ENCODE measurements around the gene KLF16.

The KLF16 gene

DNA sequence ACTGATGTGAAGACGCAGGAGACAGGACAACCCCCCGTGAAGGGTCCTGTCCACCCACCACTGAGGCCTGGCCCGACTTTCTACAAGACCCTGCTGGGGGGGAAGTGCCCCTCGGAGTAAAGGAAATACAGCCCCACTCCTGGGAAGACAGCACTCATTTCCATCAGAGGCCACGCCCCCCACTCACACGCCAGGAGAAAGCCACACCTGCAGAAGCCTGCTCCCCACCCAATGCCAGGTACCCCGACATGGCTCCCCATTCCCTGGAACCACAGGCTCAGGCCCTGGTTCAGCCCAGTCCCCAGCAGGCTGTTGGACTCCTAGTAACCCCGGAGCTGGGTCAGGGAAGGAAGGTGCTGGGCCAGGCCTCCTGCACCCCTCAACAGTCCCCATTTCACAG lies 40.4 kb downstream of the KLF16 start:
- Histone ChIP-seq H3K4me1 (ENCODE audit: control insufficient read depth in 1 of 2, insufficient read depth in 2 of 2, low read length in 2 of 2) (peaks cover 5 to 6% of the 10 kb centered on the region in 2 donors), H3K27ac (ENCODE audit: low read depth, low read length) (no peak overlapping the region), H3K9me3 (ENCODE audit: control insufficient read depth in 1 of 2, low read length in 2 of 2) (no peaks in the 10 kb centered on the region), H3K27me3 (ENCODE audit: control insufficient read depth in 1 of 2, insufficient read depth in 2 of 2, low read length in 2 of 2) (no peaks in the 10 kb centered on the region), H3K4me3 (ENCODE audit: low read depth in 1 of 2, low read length in 2 of 2) (no peak overlapping the region), H3K36me3 (ENCODE audit: control insufficient read depth in 1 of 2, insufficient read depth in 2 of 2, low read length in 2 of 2) (peaks cover 21 to 58% of the 10 kb centered on the region in 2 donors), H3K9ac (ENCODE audit: low read depth in 1 of 2, low read length in 2 of 2) (no peak overlapping the region)

DNA sequence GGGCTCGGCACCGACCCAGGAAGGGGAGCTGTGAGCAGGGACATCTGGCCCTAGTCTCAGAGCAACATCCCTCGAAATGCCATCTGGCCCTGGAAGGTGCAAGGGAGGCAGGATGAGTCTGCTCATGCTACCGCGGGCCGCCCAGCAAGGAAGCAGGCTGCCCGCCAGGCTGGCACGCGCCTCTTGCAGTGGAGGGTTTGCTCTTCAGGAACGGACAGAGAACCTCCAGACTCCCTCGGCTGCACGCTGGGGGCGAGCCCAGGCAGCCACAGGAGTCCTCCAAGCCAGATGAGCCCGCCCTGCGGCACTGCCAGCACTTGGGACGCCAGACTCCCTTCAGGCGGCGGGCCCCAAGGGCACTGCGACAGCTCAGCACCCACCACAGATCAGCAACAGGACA lies 41.2 kb downstream of the KLF16 start:
- peaks cover 27 to 66% of the 10 kb centered on the region in 2 donors for H3K36me3 ChIP-seq (ENCODE audit: control insufficient read depth in 1 of 2, insufficient read depth in 2 of 2, low read length in 2 of 2)
- no peaks in the 10 kb centered on the region for H3K27me3 ChIP-seq (ENCODE audit: control insufficient read depth in 1 of 2, insufficient read depth in 2 of 2, low read length in 2 of 2)
- peaks cover 5 to 6% of the 10 kb centered on the region in 2 donors for H3K4me1 ChIP-seq (ENCODE audit: control insufficient read depth in 1 of 2, insufficient read depth in 2 of 2, low read length in 2 of 2)
- H3K9ac ChIP-seq (ENCODE audit: low read depth in 1 of 2, low read length in 2 of 2), result no peak overlapping the region
- no peaks in the 10 kb centered on the region for H3K9me3 ChIP-seq (ENCODE audit: control insufficient read depth in 1 of 2, low read length in 2 of 2)
- no peak overlapping the region for H3K27ac ChIP-seq (ENCODE audit: low read depth, low read length)
- no peak overlapping the region for H3K4me3 ChIP-seq (ENCODE audit: low read depth in 1 of 2, low read length in 2 of 2)

DNA sequence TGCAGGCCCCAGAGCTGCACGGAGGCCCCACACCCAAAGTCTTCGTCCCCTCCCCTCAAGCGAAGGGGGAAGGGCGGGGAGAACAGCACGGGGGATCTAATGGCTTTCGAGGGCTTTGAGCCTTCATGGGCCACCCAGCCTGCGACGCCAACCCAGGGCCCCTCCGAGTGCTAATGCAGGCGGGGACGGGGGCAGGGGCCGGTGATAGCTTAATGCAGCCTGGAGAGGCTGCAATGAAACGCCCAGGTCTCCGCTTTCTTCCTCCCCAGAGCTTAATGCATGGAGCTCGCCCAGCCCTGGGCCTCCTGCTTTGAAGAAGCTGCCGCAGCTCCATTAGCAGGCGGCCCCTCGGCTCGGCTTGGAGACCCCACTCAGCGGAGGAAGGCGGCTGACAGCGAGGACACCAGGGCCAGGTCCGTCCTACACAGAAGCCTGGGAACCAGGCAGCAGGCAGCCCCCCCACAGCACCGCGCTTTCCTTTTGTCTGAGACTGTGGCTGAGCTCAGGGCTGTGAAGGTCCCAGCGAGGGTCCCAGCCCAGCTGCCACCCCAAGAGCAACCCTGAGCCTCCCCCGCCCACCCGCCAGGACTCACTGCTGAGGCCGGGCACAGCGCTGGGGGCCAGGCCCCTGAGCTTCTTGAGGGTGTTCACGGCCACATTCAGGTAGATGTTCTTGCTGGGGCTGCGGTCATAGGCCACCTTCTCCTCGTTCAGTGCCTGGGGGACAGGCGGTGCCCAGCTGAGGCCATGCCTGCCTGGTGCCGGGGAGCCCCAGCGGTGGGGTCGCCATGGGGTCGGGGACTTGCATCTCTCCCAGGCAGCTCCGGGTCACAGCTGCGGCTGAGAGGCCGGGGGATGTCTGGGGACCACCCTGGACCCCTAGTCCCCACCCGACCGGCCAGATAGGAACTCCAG lies 43.8 kb downstream of the KLF16 start:
- no peak overlapping the region for H3K4me3 ChIP-seq (ENCODE audit: low read depth in 1 of 2, low read length in 2 of 2)
- no peak overlapping the region for H3K27ac ChIP-seq (ENCODE audit: low read depth, low read length)
- H3K36me3 ChIP-seq (ENCODE audit: control insufficient read depth in 1 of 2, insufficient read depth in 2 of 2, low read length in 2 of 2), result peaks cover 27 to 87% of the 10 kb centered on the region in 2 donors
- no peaks in the 10 kb centered on the region for H3K27me3 ChIP-seq (ENCODE audit: control insufficient read depth in 1 of 2, insufficient read depth in 2 of 2, low read length in 2 of 2)
- no peak overlapping the region for H3K9ac ChIP-seq (ENCODE audit: low read depth in 1 of 2, low read length in 2 of 2)
- no peaks in the 10 kb centered on the region for H3K9me3 ChIP-seq (ENCODE audit: control insufficient read depth in 1 of 2, low read length in 2 of 2)
- H3K4me1 ChIP-seq (ENCODE audit: control insufficient read depth in 1 of 2, insufficient read depth in 2 of 2, low read length in 2 of 2), result no peaks in the 10 kb centered on the region

DNA sequence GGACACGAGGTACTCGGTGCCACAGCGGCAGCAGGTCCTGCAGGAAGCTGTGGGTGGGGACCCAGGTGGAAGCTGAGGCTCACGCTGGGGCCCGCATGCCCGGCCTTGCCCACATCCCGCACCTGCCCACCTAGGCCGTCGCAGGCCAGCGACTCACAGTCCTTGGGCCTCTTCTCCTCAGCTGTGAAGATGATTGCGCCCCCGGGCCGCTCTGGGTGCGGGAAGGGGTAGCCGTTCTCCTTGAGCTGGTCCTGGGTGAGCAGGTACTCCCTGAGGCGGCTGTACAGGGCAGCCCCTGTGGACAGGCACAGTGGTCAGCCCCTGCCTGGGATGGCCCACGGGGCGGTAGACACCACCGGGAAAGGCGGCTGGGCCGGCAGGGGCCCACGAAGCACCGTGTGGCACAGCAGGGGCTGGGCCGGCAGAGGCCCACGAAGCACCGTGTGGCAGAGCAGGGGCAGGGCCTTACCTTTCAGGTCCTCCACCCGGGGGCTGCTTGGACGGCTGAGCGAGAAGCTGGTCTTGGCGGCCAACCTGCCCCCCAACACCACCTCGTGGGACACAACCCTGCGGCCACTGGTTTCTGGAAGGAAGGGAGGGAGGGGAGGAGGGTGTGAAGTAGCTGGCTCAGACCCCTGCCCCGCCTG lies 44.7 kb downstream of the KLF16 start:
- no peak overlapping the region for H3K4me3 ChIP-seq (ENCODE audit: low read depth in 1 of 2, low read length in 2 of 2)
- H3K27me3 ChIP-seq (ENCODE audit: control insufficient read depth in 1 of 2, insufficient read depth in 2 of 2, low read length in 2 of 2), result no peaks in the 10 kb centered on the region
- no peaks in the 10 kb centered on the region for H3K4me1 ChIP-seq (ENCODE audit: control insufficient read depth in 1 of 2, insufficient read depth in 2 of 2, low read length in 2 of 2)
- H3K36me3 ChIP-seq (ENCODE audit: control insufficient read depth in 1 of 2, insufficient read depth in 2 of 2, low read length in 2 of 2), result peaks cover 24 to 82% of the 10 kb centered on the region in 2 donors
- H3K9me3 ChIP-seq (ENCODE audit: control insufficient read depth in 1 of 2, low read length in 2 of 2), result no peaks in the 10 kb centered on the region
- no peak overlapping the region for H3K9ac ChIP-seq (ENCODE audit: low read depth in 1 of 2, low read length in 2 of 2)
- no peak overlapping the region for H3K27ac ChIP-seq (ENCODE audit: low read depth, low read length)

DNA sequence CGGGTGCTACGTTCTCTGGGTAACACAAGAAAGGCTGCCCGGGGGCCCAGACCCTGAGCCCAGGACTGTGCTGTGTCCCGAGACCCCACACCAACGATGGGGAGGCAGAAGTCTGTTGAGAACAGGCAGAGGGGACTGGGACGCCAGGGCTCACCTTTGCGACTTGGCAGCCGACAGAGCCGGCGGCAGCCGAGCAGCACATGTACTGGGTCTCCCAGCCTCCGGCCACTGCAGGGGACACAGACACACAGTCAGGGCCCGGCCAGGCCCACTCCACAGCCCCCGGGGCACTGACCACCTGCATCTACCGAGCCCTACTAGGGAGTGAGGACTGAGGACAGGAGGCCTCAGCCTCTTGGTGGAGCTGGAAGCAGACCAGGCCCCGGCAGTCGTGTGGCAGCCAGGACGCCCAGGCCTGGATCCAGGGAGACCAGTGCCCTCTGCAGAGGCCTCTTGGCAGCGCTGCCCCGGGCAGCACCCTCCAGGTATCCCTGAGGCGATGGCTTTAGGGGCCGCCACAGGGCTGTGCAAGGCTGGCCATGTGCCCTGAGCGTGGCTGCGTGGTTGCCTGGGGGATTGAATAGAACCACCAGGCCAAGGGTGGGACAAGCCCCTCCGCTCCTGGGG lies 45.7 kb downstream of the KLF16 start:
- Histone ChIP-seq H3K36me3 (ENCODE audit: control insufficient read depth in 1 of 2, insufficient read depth in 2 of 2, low read length in 2 of 2) (peaks cover 16 to 73% of the 10 kb centered on the region in 2 donors), H3K4me3 (ENCODE audit: low read depth in 1 of 2, low read length in 2 of 2) (no peak overlapping the region), H3K27ac (ENCODE audit: low read depth, low read length) (no peak overlapping the region), H3K4me1 (ENCODE audit: control insufficient read depth in 1 of 2, insufficient read depth in 2 of 2, low read length in 2 of 2) (peaks cover 6 to 9% of the 10 kb centered on the region in 2 donors), H3K27me3 (ENCODE audit: control insufficient read depth in 1 of 2, insufficient read depth in 2 of 2, low read length in 2 of 2) (no peaks in the 10 kb centered on the region), H3K9me3 (ENCODE audit: control insufficient read depth in 1 of 2, low read length in 2 of 2) (no peaks in the 10 kb centered on the region), H3K9ac (ENCODE audit: low read depth in 1 of 2, low read length in 2 of 2) (no peak overlapping the region)

DNA sequence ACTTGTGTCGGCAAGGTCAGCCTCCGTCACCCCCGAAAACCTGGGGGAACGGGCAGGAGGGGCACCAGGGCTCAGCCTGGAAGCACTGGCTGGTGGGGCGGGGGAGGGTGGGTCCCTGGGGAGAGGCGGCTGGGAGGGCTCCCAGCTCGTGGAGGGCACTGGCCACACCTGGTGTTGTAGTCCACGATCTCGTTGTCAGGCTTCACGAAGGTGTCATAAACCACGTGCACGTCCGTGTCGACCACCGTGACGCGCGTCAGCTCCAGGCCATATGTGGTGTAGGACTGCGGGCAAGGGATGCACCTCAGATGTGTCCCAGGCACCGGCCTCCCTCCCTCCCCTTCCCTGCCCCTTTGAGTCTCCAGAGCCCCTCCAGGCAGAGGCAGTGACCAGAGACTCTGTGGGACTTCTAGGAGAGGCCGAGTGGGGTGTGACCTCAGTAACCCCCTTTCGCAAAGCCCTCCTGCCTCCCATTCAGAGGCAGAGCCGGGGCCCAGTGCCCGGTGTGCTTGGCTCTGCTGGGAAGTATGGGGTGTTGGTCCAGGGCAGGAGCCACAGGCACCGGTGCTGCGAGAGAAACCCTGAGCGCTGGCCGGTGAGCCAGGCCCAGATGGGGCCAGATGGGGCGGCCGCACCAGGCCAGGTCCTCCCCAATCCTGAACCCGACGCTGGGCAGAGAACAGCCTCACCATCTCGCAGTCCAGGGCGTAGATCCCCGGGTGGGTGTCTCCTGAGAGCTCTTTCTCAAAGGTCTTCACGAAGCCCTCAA lies 46.7 kb downstream of the KLF16 start:
- no peaks in the 10 kb centered on the region for H3K9me3 ChIP-seq (ENCODE audit: control insufficient read depth in 1 of 2, low read length in 2 of 2)
- H3K27me3 ChIP-seq (ENCODE audit: control insufficient read depth in 1 of 2, insufficient read depth in 2 of 2, low read length in 2 of 2), result no peaks in the 10 kb centered on the region
- peaks cover 12 to 63% of the 10 kb centered on the region in 2 donors for H3K36me3 ChIP-seq (ENCODE audit: control insufficient read depth in 1 of 2, insufficient read depth in 2 of 2, low read length in 2 of 2)
- no peak overlapping the region for H3K9ac ChIP-seq (ENCODE audit: low read depth in 1 of 2, low read length in 2 of 2)
- peaks cover 6 to 11% of the 10 kb centered on the region in 2 donors for H3K4me1 ChIP-seq (ENCODE audit: control insufficient read depth in 1 of 2, insufficient read depth in 2 of 2, low read length in 2 of 2)
- H3K27ac ChIP-seq (ENCODE audit: low read depth, low read length), result no peak overlapping the region
- no peak overlapping the region for H3K4me3 ChIP-seq (ENCODE audit: low read depth in 1 of 2, low read length in 2 of 2)

DNA sequence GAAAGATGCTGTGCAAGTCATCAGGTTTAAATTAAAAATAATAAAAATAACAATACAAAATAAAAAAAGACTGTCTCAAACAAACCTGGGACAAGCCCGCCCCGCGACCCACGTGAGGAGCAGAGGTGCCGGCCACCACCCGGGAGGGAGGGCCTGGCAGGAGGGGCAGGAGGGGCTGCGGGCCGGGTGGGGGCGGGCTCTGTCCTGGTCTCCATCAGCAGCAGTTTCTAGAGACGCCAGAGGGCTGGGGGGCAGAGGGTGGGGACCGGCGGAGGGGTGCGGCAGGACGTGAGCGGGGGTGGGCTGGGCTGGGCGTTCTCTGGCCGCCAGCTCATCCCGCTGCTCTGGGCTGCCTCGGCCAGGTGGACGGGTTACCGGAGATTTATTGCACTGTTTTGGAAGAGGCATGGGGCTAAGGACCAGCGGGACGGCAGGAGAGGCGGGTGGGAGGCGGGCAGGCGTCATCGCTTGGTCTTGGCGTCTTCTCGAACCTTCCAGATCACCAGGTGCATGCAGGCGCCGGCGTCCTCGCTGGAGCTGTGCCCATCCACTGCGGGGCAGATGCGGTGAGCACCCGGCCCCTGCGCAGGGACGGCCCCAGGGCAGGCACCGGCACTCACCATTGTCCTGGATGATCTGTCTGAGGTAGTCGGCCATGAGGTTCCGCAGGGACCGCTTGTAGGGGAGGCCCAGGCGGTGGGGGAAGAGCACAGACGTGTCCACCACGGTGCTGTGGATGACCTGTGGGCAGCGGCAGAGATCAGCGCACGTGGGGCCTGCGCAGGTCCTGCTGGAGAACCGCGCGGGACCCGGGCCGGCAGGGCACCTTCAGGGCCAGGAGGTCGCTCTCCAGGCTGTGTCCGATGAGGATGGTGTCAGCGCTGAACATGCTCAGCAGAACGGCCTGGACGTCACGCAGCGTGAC lies 47.5 kb downstream of the KLF16 start:
- Histone ChIP-seq H3K9me3 (ENCODE audit: control insufficient read depth in 1 of 2, low read length in 2 of 2) (no peaks in the 10 kb centered on the region), H3K27ac (ENCODE audit: low read depth, low read length) (no peak overlapping the region), H3K9ac (ENCODE audit: low read depth in 1 of 2, low read length in 2 of 2) (no peak overlapping the region), H3K27me3 (ENCODE audit: control insufficient read depth in 1 of 2, insufficient read depth in 2 of 2, low read length in 2 of 2) (no peaks in the 10 kb centered on the region), H3K4me3 (ENCODE audit: low read depth in 1 of 2, low read length in 2 of 2) (no peak overlapping the region), H3K36me3 (ENCODE audit: control insufficient read depth in 1 of 2, insufficient read depth in 2 of 2, low read length in 2 of 2) (peaks cover 12 to 57% of the 10 kb centered on the region in 2 donors), H3K4me1 (ENCODE audit: control insufficient read depth in 1 of 2, insufficient read depth in 2 of 2, low read length in 2 of 2) (peaks cover 6 to 14% of the 10 kb centered on the region in 2 donors)

DNA sequence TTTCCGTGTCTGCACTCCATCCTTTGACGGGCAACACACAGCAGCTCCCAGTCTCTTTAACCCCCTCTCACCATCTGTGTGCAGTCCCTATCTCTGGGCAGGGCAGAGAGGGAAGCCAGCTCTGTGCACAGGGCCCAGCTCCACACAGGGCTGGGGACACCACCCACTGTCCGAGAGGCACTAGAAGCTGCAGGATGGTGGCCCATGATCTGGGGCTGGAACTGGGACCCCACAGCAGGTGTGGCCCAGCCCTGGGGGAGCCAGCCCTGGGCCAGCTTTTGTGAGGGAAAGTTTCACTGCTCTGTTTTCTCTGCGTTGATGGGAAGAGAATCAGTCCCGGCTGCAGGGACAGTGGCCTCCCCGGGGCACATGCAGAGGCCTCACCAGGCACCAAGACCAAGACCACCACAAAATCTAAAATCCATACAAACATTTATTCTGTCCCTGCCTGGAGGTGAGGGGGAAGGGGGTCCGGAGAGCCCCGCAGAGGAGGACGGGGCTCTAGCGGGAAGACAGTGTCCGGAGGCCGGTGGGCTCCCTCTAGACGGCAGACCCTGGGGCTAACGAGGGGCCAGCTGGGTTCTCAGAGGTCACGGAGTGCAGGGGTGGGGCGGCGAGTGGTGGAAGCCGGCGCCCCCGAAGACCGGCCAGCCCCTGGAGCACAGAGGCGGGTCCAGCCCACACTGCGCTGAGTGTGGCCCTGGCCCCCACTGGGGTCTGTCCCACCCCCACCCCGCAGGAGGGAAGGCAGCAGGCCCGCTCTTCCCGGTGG lies 48.4 kb downstream of the KLF16 start:
- Histone ChIP-seq H3K9me3 (ENCODE audit: control insufficient read depth in 1 of 2, low read length in 2 of 2) (no peaks in the 10 kb centered on the region), H3K4me1 (ENCODE audit: control insufficient read depth in 1 of 2, insufficient read depth in 2 of 2, low read length in 2 of 2) (peaks cover 6 to 14% of the 10 kb centered on the region in 2 donors), H3K9ac (ENCODE audit: low read depth in 1 of 2, low read length in 2 of 2) (no peak overlapping the region), H3K27me3 (ENCODE audit: control insufficient read depth in 1 of 2, insufficient read depth in 2 of 2, low read length in 2 of 2) (no peaks in the 10 kb centered on the region), H3K4me3 (ENCODE audit: low read depth in 1 of 2, low read length in 2 of 2) (no peak overlapping the region), H3K27ac (ENCODE audit: low read depth, low read length) (no peak overlapping the region), H3K36me3 (ENCODE audit: control insufficient read depth in 1 of 2, insufficient read depth in 2 of 2, low read length in 2 of 2) (peaks cover 12 to 51% of the 10 kb centered on the region in 2 donors)

Measured in duodenal mucosa (tissue), 2 donors.